NCI-H82 (cell line): ENCODE results near the gene PTPN7.
"Not testable (repeated sequence)": the region's sequence is repeated elsewhere in the genome, so short reads cannot be mapped to it uniquely, and the experiment has no call there.

Experiments used
- DNase-seq: peaks from one replicate; lab custom pipeline; 2025; lab: John Stamatoyannopoulos, UW

The PTPN7 gene

DNA sequence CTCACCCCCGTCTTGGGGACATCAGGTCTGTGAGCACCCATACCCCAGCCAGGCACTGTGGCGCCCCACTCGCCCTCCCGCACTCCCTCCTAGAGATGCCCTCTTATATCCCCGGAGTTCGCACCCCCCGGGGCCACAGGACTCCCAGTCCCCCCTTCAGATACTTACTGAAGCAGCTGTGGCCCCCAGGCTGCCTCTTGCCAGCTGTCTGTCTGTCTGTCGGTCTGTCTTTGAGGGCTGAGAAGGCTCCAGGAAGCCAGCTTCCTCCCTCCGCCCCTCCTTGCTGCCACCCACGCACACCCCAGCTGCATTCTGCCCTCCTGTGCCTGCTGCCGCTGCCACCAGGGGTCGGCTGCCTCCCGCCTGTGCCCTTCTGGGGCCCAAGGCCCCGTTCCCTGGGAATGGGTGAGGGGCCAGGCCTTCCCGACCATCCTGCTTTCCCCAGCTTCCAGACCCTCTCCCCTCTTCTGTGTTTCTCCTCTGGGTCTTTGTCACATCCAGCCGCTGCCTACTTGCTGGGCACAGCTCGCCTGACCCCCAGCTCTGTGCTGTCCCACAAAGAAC, at the start of gene PTPN7:
TSS of gene PTPN7 (minus strand) at position 226 of the 564 bp plus-strand sequence. CDS start 1,200 bp downstream, outside the sequence.
- DNase-seq = no peak

DNA sequence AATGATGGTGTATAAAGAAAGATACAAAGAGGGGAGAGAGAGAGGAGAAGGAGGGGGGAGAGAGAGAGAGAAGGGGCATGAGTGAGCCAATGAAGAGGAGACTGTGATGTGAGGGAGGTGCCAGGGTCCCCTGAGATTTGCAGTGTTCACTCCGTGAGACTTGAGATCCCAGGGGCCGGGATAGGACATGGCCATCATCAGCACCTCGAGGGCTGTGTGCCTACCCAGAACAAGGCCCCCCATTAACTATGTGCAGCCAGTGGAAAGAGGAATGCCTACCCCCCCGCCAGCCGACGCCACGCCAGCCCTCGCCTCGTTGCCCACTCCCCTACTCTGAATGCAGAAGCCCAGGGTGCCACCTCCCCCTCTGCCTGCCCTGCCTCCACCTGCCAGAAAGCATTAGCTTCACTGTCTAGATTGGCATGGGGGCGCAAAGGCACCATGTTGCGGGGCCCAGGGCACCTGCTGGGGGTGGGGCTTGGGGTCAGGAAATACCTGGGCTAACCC, 48.0 kb upstream of the PTPN7 start:
- DNase-seq = no peak

DNA sequence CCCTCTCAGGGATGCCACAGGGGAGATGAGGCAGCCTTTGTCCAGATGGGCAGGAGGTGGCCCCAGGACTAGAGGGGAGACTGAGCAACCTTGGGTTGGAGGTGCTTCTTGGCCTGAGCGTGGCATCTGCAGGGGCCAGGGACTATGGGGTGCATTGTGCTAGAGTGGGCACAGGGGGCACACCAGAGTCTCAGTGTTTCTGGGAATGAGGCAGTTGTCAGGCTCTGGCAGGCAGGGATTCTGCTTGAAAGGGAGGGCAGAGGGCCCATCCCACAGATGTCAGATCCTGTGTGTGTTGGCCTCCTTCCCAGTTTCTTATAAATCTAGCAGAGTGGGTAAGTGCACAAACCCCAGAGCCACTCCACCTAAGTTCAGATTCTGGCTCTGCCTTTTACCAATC, 46.9 kb upstream of the PTPN7 start:
- DNase-seq = peak; percentile 46

DNA sequence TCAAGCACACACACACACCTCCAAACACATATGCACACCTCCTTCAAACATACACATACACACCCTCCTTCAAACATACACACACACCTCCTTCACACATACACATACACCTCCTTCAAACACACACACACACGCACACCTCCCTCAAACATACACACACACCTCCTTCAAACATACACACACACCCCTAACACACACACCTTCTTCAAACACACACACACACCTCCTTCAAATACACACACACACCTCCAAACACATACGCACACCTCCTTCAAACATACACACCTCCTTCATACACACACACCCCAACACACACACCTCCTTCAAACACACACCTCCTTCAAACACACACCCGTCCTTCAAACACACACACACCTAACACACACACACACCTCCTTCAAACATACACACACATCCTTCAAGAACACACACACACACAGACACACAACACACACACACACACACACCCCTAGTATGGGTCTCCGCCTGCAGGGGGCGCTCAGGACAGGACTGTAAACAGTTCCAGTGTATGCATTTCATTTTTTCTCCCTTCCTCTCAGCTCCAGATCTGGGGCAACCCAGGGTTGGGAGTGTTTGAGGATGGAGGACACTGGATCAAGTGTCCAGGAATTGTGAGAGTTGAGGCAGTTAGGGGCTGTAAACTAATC, 45.3 kb upstream of the PTPN7 start:
- DNase-seq = no peak

DNA sequence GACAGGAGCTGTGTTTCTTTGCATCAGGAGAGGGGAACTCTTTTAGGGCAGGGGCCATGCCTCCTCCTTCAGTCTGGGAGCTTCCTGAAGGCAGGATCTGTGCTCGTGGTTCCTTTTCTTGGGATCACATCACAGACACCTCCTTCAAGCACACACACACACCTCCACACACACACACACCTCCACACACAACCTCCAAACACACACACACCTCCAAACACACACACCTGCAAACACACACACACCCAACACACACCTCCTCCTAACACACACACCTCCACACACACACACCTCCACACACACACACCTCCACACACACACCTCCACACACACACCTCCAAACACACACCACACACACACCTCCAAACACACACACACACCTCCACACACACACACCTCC, 43.7 kb upstream of the PTPN7 start:
- no peak for DNase-seq

DNA sequence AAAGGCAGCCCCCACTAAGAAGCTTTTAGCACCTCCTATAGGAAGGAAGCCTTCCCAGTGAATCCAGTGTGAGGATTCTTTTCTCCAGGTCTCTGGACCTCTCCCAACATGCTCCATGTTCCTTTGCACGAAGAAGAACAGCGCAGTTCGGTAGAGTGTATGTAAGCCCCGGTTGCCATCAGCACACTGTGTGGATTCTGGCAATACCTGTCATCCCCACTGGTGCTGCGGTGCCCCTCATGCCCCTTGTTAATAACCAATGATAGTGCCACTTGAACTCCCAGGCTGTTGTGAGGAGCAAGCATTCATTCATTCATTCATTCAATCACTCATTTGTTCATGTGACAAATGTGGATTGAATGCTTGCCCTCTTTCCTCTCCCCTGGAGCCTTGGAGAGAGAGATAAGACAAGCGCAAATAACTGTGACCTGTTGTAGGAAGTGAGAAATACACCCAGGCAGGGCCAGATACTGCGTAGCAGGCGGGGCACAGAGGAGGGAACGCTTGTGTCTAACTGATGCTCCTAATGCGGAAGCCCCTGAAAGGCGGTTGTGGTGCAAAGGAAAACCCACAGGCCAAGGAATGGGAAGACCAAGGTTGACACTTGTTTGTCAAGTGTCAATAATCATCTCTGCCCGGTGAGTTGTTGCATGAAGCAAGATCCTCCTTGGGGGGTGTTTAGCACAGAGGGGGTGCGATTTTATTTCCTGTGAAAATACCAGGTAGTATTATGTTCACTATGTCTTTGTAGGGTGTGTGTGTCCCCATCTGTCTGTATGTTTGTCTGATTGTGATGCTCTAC, 43.0 kb upstream of the PTPN7 start:
- DNase-seq = no peak

DNA sequence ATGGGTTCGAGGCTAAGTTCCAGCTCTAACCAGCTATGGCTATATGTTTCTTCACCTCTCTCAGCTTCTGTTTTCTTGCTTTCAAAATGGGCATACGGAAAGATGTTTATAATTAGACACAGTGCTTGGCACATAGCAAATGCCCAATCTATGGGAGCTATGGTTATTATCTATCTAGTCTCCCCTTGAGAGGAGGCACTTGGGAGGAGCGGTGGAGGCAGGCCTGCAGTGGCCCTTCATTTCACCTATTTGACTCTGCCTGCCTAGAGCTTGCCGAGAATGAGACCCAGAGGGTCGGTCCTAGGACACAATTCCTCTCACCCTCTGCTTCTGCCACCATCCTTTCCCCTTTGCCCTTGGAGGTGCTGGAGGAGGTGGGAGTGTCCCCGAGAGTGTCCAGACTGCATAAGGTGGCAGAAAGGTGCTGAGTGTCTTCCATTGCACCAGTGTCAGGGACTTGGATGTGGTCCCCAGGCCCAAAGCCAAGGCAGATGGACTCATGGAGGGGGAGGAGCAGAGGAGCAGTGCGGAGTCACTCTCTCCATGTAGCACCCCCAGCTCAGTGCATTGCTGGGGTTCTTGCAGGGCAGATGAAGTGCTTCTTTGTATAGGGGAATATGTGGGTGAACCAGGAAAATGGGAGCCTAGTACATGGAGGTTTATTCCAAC, 42.2 kb upstream of the PTPN7 start:
- no peak for DNase-seq

DNA sequence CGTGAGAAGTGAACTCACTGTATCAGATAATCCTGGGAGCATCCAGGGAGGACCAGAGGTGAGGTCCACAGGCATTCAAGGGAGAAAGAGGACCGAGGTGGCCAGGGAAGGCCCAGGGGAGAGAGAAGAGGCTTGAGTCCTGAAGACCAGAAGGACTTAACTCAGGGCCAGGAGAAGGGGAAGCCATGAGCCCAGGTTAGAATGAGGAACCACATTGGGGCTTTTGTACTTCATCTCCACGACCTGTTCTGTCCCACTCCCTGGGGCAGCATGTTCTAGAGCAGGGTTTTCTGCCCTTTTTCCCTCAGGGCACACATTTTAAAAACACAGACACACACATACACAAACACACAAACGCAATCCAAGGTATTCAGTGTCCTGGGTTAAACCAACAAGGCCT, 41.6 kb upstream of the PTPN7 start:
- no peak for DNase-seq

DNA sequence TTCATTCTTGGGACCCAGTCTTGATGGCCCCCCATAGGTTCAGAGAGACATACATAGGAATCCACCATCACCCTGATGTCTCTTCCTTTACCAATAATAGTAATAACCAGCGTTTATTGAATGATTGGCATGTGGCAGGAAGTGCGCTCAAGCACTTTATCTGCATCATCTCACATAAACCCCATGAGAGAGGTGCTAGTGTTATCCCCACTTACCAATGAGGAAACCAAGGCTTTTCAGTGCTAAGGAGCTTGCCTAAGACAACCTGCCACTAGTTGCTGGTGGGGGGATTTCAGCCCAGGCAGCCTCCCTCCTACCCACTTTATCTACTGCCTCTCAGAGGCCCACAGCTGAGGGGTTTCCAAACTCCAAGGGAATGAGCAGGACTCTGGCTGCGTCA, 40.9 kb upstream of the PTPN7 start:
- DNase-seq = no peak

DNA sequence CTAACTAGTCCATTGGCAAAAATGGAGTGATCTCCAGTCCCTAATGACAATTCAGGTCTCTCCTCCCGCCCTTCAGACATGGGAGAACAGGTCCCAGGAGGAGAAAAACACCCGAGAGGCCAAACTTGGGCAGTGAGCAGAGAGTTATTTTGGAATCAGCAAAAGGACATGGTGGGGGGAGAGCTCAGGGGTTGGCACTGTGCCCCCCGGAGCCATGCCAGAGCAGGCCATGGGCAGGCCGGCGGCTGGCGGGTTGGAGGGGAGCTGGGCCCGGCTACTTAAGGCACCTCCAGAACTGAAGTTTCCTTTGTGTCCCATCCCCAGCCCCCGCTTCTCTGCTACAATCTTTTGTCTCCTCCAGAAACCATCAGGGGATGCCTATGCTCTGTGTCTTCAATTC, 40.3 kb upstream of the PTPN7 start:
- no peak for DNase-seq

DNA sequence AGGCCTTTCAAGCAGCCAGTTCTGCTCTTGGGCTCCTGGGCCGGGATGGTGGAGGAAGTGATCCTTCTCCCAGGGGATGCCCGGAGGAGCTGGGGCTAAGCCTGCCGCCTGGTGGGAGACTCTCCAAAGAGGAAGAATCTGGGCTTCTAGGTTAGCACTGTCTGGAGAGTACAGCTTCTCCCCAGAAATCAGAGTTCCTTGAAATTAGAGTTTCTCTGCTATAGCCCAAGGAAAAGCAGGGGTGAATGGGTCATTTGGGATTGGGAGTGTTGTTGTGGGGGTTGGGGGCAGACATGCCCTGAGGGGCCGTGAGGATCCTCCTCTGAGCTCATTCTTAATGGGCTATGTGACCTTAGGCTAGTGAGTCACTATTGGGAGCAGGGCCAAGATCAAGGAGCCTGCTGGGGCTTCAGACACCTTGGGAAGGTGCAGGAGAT, 39.7 kb upstream of the PTPN7 start:
- DNase-seq = peak; percentile 28

DNA sequence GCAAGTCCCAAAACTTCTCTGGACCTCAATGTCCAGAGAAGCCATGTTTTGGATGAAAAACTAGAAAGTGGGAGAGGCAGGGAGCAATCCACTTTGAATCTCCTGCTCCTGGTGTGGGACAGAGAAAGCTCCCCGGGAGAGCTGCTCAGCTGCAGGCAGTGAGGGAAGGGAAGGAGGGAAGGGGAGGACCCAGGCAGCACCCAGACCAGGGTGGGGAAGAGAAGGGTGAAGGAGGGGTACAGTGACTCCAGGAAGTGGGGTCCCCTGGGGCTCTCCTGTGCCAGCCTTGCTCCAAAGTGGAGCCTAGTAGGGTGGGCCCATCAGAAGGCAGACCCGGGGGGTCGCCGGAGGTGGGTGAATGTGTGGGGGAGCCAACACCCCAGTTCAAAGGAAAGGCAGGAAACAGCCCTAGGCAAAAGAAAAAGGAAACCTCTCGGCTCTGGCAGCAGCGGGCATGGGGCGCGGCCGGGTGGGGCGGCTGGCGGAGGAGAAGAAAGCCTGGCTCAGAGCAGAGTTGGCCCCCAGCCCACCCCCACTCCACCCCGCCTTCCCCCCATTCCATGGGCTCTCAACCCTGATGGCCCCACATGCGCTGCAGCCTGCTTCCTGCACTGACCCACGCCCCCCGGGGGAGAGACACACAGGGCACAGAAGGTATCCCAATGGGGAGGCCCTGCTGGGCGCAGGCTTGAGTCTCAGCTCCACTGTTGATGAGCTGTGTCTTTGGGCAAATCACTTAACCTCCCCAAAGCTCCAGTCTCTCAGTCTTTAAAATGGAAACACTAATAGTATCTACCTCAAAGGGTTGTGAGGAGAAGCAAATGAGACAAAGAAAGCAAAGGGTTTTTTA, 38.9 kb upstream of the PTPN7 start:
- no peak for DNase-seq

DNA sequence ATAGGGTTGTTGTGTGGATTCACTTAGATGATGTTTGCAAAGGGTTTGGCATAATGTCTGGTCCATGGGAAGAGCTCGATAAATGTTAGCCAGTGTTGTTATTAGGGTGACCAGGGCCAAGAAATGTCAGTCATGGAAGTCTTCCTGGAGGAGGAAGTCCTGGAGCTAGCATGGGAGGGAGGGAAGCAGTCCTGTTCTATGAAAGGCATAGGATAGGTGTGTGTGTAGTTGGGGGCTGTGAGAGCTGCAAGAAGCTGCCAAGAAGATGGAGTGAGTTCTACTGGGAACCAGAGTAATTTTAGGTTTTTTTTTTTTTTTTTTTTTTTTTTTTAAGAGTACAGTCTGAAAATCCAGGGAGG, 37.9 kb upstream of the PTPN7 start:
- no peak for DNase-seq

DNA sequence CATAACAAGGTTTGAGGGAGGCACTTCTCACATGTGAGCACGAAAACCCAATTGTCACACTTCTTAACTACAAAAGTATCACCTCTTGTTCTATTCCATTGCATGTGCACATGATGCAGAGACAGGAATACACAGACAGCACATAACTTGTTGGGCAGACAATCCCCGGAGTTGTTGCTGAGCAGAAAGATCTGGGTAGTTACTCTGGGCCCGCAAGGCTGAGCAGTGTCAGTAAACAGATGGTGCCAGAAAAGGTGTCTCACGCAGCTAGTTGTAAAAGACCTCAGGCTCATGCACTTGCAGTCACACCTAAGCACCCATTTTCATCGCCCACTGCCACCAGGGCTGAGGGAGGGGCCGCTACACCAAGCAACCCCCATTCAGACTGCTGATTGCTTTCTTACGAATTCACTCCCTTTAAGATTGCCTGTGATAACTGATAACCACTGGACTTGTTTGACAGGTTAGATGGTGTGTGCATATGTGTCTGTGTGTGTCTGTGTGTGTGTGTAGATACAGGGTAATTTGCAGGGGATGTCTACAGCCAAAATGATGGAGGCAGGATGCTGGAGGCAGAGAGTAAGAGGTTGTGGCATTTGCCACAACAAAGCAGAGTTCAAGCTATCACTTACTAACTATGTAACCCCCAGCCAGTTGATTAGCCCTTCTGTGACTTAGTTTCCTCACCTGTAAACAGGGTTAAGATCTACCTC, 37.4 kb upstream of the PTPN7 start:
- DNase-seq = no peak

DNA sequence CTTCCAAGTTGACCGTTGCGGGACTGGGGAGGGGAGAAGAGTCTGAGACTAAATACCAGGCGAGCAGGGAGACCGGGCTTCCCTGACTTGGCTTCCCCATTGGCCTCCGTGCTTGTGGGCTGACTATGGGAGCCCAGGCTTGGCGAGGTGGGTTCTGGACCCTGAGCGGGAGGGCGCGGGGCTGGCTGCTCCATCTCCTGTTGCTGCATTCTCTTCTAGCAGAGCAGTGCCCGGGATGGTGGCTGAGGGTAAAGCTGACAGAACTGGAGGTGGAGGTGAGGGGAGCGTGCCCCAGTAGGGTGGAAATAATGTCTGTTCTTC, 33.9 kb upstream of the PTPN7 start:
- no peak for DNase-seq

DNA sequence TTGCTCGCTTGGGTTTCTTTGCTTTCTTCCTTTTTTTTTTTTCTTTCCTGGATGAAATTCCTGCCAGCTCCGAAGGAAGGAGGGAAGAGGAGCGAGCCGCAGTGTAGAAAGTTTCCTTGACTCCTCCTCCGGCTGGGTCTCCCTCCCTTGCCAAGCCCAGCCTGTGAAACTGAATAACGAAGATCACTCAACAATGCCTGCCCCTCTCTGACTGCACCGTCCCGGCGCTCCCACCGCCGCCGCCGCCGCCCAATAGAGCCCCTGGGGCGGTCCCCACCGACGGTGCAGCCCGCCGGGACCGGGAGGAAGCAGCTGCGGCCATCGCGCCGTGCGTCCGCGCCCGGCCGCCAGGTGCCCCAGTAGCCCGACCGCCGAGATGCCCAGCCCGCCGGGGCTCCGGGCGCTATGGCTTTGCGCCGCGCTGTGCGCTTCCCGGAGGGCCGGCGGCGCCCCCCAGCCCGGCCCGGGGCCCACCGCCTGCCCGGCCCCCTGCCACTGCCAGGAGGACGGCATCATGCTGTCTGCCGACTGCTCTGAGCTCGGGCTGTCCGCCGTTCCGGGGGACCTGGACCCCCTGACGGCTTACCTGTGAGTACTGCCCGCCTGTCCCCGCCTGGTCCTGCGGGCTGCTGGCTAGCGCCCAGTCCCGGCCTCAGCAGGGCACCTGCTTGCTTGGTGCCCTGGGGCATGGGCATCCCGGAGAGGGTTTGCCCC, 33.4 kb upstream of the PTPN7 start, which contains the start of gene LGR6:
TSS of gene LGR6 (plus strand) at position 186 of the 714 bp plus-strand sequence. CDS start at position 377, 191 bp downstream.
- DNase-seq = no peak

DNA sequence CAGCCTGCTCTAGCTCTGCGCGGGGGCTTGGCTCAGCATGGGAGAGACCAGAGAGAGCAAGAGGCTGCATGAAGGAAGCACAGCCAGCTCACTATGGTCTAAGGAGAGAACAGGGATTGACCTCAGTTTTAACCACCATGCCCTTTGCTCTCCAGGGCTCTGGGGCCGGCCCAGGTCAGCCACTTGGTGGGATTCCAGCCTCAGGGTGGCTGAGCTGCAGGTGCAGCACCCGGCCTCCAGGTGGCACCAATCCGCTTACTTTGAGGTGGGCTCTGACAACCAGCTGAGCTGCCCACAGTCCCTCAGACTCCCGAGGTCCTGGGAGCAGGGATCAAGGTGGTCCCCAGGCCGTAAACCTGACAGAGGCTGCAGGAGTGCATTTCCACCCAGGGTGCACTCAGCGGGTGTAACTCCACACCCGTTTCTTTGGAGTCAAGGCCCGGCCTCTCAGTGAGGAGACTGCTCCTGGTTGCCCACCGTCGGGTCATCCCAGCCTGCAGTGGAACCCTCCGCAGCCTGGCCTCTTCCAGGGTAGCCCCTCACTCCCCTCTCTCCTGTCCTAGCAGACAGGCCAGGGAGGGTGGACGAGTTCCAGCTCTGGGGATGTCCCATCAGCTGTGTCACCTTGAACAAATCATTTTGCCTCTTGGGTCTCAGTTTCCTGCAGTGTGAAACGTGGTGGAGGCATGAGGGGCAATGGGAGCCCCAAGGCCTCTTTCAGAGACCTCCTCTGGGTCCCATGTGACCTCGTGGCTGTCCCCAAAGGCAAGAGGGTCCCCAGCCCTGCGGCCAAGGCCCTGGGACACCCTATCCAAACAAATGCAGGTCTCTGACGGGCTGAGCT, 32.6 kb upstream of the PTPN7 start:
- DNase-seq = peak; percentile 86

DNA sequence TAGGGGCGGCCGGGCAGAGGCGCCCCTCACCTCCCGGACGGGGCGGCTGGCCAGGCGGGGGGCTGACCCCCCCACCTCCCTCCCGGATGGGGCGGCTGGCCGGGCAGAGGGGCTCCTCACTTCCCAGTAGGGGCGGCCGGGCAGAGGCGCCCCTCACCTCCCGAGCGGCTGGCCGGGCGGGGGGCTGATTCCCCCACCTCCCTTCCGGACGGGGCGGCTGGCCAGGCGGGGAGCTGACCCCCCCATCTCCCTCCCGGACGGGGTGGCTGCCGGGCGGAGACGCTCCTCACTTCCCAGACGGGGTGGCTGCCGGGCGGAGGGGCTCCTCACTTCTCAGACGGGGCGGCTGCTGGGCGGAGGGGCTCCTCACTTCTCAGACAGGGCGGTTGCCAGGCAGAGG, 31.0 kb upstream of the PTPN7 start:
- DNase-seq = not testable (repeated sequence)
